NT2/D1 (cell line): ENCODE results near the gene LPAR5.

ENCODE experiments used
- SUZ12 ChIP-seq: IDR thresholded peaks from 2 replicates; pipeline ENCODE4 v1.6.1; 2011; ENCODE audit not compliant: insufficient read length, insufficient read depth; ENCODE audit errors: extremely low read depth
- YY1 ChIP-seq: IDR thresholded peaks from 2 replicates; pipeline ENCODE4 v1.6.1; 2011; ENCODE audit not compliant: insufficient read length, insufficient read depth
- ZNF274 ChIP-seq: IDR thresholded peaks from 2 replicates; pipeline ENCODE4 v1.6.1; 2011; ENCODE audit warnings: mild to moderate bottlenecking, low read depth, low read length

- TF ChIP-seq YY1 (no peak), ZNF274 (no peak), SUZ12 (no peak)
These were observed 18.2 kb upstream of the LPAR5 start for GRCh38 chr12:6653987-6654386.
